Smooth muscle cell (in vitro differentiated cells): ENCODE results near the gene PLCL1. TPM values are rescaled to one million over a fixed set of nuclear protein-coding genes. Genes with fewer than 3 reads are reported as not detected.

Experiments used
- DNase-seq: peaks from one replicate; lab custom pipeline; 2025; ENCODE audit not compliant: unreplicated experiment; lab: John Stamatoyannopoulos, UW
- H2AFZ ChIP-seq: fragments of 200-600 bp; sonication (generic); 2 replicates; pipeline ENCODE4 v1.6.0; 2016; ENCODE audit warnings: antibody characterized with exemption, low read depth, mild to moderate bottlenecking
- H3F3A ChIP-seq: fragments of 200-600 bp; sonication (generic); 2 replicates; pipeline ENCODE4 v1.6.0; 2017; ENCODE audit warnings: antibody characterized with exemption, low read depth
- H3K27ac ChIP-seq: fragments of 200-600 bp; sonication (generic); 2 replicates; pipeline ENCODE4 v1.5.1; 2016; ENCODE audit warnings: low read depth, mild to moderate bottlenecking
- H3K27me3 ChIP-seq: fragments of 200-600 bp; sonication (generic); 2 replicates; pipeline ENCODE4 v1.6.1; 2016; ENCODE audit warnings: low read depth, mild to moderate bottlenecking
- H3K36me3 ChIP-seq: fragments of 200-600 bp; sonication (generic); 2 replicates; pipeline ENCODE4 v1.5.1; 2016; ENCODE audit warnings: low read depth
- H3K4me1 ChIP-seq: fragments of 200-600 bp; sonication (generic); 2 replicates; pipeline ENCODE4 v1.5.1; 2016; ENCODE audit warnings: low read depth
- H3K4me2 ChIP-seq: fragments of 200-600 bp; sonication (generic); 2 replicates; pipeline ENCODE4 v1.6.0; 2016; ENCODE audit warnings: mild to moderate bottlenecking
- H3K4me3 ChIP-seq: fragments of 200-600 bp; sonication (generic); 2 replicates; pipeline ENCODE4 v1.5.1; 2016; ENCODE audit warnings: mild to moderate bottlenecking
- H3K79me2 ChIP-seq: fragments of 200-600 bp; sonication (generic); 2 replicates; pipeline ENCODE4 v1.6.0; 2016; ENCODE audit warnings: low read depth, mild to moderate bottlenecking
- H3K9ac ChIP-seq: fragments of 200-600 bp; sonication (generic); 2 replicates; pipeline ENCODE4 v1.6.0; 2016; ENCODE audit warnings: low read depth
- H3K9me3 ChIP-seq: fragments of 200-600 bp; sonication (generic); replicated peaks from 2 replicates; pipeline ENCODE4 v1.5.1; 2016; ENCODE audit warnings: low read depth
- H4K20me1 ChIP-seq: fragments of 200-600 bp; sonication (generic); 2 replicates; pipeline ENCODE4 v1.6.0; 2016; ENCODE audit warnings: low read depth
- WGBS: methylation state at CpG from one replicate; pipeline ENCODE4 v1.1.7; 2016; ENCODE audit warnings: low lambda C conversion rate; 5-methylcytosine and 5-hydroxymethylcytosine counted together
- polyA plus RNA-seq: library from polyadenylated mRNA; unstranded; fragments of >200 nt; fragmentation: Nextera tagmentation; extraction: Ambion mirVana; gene quantifications from 2 replicates; pipeline ENCODE4 v1.2.1, GENCODE V29; 2016
- total RNA-seq: library from RNA; depleted of rRNA; stranded (reverse); fragments of >200 nt; gene quantifications from 2 replicates; pipeline ENCODE4 v1.2.3, GENCODE V29; 2014
- TF ChIP-seq, protein P1 (sequence below): fragments of 200-600 bp; sonication (generic); IDR thresholded peaks from 2 replicates; pipeline ENCODE4 v1.5.1; 2017; ENCODE audit warnings: borderline replicate concordance, mild to moderate bottlenecking, antibody characterized with exemption; ENCODE audit not compliant: insufficient read depth, poor library complexity, severe bottlenecking

The PLCL1 gene
- total and polyA plus RNA-seq, 2 experiments from 2014 or later, result 0.87 to 1.3 TPM

DNA sequence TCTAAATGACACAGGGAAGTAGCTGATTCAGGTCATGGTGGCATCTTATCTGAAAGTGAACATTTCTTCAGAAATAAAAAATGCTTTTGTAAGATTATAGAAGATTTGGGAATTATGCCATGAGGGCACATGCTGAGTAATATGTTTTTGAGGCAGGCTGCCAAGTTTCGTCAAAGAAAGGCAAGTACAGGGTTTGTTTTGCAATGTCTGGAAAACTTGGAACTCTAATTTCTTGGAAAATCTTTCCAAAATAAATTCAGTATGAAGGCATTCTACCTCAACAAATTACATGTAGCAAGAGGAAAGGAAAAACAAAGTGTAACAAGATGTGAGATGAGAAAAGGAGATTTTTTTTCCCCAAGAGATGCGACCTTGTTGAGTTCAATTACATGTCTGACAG is 167.7 kb downstream of the PLCL1 start:
- no peaks in the 10 kb centered on the region for H3K27me3 ChIP-seq
- no peaks in the 10 kb centered on the region for H3F3A ChIP-seq
- no peaks in the 10 kb centered on the region for H4K20me1 ChIP-seq
- H3K4me3 ChIP-seq, result no peak overlapping the region
- H3K9me3 ChIP-seq, result no peaks in the 10 kb centered on the region
- H3K4me2 ChIP-seq, result no peak overlapping the region
- H3K79me2 ChIP-seq, result no peaks in the 10 kb centered on the region
- no peak overlapping the region for H3K27ac ChIP-seq
- H3K36me3 ChIP-seq, result no peaks in the 10 kb centered on the region
- no peak for DNase-seq
- no peaks in the 10 kb centered on the region for H3K4me1 ChIP-seq
- TF ChIP-seq, protein P1, sequence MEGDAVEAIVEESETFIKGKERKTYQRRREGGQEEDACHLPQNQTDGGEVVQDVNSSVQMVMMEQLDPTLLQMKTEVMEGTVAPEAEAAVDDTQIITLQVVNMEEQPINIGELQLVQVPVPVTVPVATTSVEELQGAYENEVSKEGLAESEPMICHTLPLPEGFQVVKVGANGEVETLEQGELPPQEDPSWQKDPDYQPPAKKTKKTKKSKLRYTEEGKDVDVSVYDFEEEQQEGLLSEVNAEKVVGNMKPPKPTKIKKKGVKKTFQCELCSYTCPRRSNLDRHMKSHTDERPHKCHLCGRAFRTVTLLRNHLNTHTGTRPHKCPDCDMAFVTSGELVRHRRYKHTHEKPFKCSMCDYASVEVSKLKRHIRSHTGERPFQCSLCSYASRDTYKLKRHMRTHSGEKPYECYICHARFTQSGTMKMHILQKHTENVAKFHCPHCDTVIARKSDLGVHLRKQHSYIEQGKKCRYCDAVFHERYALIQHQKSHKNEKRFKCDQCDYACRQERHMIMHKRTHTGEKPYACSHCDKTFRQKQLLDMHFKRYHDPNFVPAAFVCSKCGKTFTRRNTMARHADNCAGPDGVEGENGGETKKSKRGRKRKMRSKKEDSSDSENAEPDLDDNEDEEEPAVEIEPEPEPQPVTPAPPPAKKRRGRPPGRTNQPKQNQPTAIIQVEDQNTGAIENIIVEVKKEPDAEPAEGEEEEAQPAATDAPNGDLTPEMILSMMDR, result no peak
- WGBS, result 72% methylated on average over 2 of the region's 2 CpGs
- no peak overlapping the region for H3K9ac ChIP-seq
- H2AFZ ChIP-seq, result no peak overlapping the region

DNA sequence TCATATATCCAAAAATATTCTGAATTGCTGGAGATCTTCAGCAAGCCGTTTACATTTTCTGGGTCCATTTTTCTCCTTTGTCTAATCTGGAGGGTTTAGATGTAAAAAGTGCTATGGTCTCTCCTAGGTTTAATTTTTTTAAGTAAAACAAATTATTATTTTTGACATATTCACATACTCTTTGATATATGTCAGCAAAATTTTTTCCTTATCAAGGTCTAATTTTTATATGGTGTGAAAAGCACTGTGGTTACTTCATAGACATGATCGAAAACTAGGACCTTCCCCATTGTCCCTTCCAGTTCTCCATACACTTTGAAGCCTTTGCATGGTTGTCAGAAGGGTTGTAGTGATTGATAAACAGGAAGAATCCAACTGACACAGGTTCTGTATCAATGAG is 168.2 kb downstream of the PLCL1 start:
- no peaks in the 10 kb centered on the region for H3K79me2 ChIP-seq
- no peak for DNase-seq
- H3F3A ChIP-seq, result no peaks in the 10 kb centered on the region
- H2AFZ ChIP-seq, result no peak overlapping the region
- H3K9me3 ChIP-seq, result no peaks in the 10 kb centered on the region
- H3K4me2 ChIP-seq, result no peak overlapping the region
- H4K20me1 ChIP-seq, result no peaks in the 10 kb centered on the region
- H3K4me1 ChIP-seq, result no peaks in the 10 kb centered on the region
- H3K36me3 ChIP-seq, result no peaks in the 10 kb centered on the region
- H3K4me3 ChIP-seq, result no peak overlapping the region
- TF ChIP-seq, protein P1, result no peak
- H3K9ac ChIP-seq, result no peak overlapping the region
- H3K27ac ChIP-seq, result no peak overlapping the region
- WGBS, result 94% methylated on average over 2 of the region's 2 CpGs
- H3K27me3 ChIP-seq, result no peaks in the 10 kb centered on the region

DNA sequence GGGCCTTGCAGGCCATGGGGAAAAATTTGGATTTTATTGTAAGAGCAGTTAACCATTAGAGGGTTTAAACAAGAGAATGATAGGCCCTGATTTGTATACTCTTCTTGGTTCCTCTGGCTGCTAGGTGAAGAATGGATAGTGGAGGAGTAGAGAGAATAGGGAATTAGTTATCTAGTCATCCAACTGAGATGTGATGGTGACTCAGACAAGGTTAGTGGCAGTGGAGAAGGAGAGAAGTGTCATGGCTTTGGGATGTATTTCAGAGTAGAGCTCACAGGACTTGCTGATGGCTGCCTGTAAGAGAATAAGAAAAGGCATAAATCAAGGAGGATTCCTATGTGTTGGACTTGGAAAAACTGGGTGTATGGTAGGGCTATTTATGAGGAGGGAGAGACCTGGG is 169.4 kb downstream of the PLCL1 start:
- Histone ChIP-seq H3K79me2 (no peaks in the 10 kb centered on the region), H3K9ac (no peak overlapping the region), H3K4me2 (no peak overlapping the region), H3K4me1 (no peaks in the 10 kb centered on the region), H3K27ac (no peak overlapping the region), H2AFZ (no peak overlapping the region), H3F3A (no peaks in the 10 kb centered on the region), H3K27me3 (no peaks in the 10 kb centered on the region), H3K4me3 (no peak overlapping the region), H4K20me1 (no peaks in the 10 kb centered on the region), H3K36me3 (no peaks in the 10 kb centered on the region), H3K9me3 (no peaks in the 10 kb centered on the region)
- TF ChIP-seq, protein P1, result no peak
- no peak for DNase-seq

DNA sequence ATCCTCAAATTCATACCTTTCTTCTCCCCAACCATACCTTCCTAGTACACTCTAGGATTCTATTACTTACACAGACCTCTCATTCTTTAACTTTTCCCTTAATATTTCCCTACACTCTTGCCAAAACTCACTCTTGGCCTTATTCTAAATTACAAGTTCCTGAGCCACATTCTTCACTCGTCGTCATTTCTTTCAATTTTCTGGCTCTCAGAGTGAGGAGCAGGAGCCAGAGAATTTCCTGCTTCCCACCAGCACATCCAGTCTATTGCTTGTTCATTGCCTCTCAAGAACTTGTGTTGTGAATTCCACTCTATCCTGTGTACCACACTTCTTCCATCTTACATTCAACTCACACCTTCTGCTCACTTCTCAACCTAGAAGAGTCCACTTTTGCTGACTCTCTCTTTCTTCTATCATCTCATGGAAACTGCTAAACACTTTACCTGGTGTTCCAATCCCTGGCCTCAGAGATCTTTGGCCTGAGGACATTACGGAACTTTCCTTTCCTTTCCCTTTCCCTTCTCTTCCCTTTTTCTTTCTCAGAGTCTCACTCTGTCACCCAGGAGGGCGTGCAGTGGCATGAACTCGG is 171.6 kb downstream of the PLCL1 start:
- no peak overlapping the region for H3K9ac ChIP-seq
- peaks cover 13% of the 10 kb centered on the region for H3K27me3 ChIP-seq
- no peak for DNase-seq
- no peak overlapping the region for H3K27ac ChIP-seq
- no peak overlapping the region for H3K4me2 ChIP-seq
- TF ChIP-seq, protein P1, result no peak
- H3K36me3 ChIP-seq, result no peaks in the 10 kb centered on the region
- H3K4me1 ChIP-seq, result no peaks in the 10 kb centered on the region
- H2AFZ ChIP-seq, result no peak overlapping the region
- no peaks in the 10 kb centered on the region for H3K9me3 ChIP-seq
- WGBS, result 90% methylated on average over 5 of the region's 5 CpGs
- no peak overlapping the region for H3K4me3 ChIP-seq
- H4K20me1 ChIP-seq, result no peaks in the 10 kb centered on the region
- no peaks in the 10 kb centered on the region for H3K79me2 ChIP-seq
- H3F3A ChIP-seq, result no peaks in the 10 kb centered on the region
